Thyroid gland (tissue), 4 donors: Measurements from ENCODE around the gene SLC8B1. TPM values are rescaled to one million over a fixed set of nuclear protein-coding genes. Genes with fewer than 3 reads are reported as not detected.
A peak's percentile ranks its signal among the peaks of the same experiment; 100 is the strongest.

Source experiments
- DNase-seq, 2 donors: peaks; one replicate each; pipeline ENCODE4 v3.0.0-alpha.2; 2019
- H3K27ac ChIP-seq, 3 donors: fragments of 200-600 bp; sonication (generic); 1 replicate in 2 of 3; 2 replicates in 1 of 3; pipeline ENCODE4 v1.5.1; 2016 to 2019; ENCODE audit warnings: mild to moderate bottlenecking in 1 of 3, moderate library complexity in 1 of 3
- H3K27me3 ChIP-seq: fragments of 200-600 bp; sonication (generic); one replicate; pipeline ENCODE4 v1.5.1; 2019
- H3K36me3 ChIP-seq, 2 donors: fragments of 200-600 bp; sonication (generic); one replicate each; pipeline ENCODE4 v1.5.1; 2016 to 2019
- H3K4me1 ChIP-seq, 2 donors: fragments of 200-600 bp; sonication (generic); one replicate each; pipeline ENCODE4 v1.5.1; 2017 to 2019
- H3K4me3 ChIP-seq, 3 donors: fragments of 200-600 bp; sonication (generic); replicated peaks in 1 of 3; 1 replicate in 2 of 3; 2 replicates in 1 of 3; pipeline ENCODE4 v1.5.1; 2016; ENCODE audit warnings: mild to moderate bottlenecking in 1 of 3
- H3K9me3 ChIP-seq: fragments of 200-600 bp; sonication (generic); one replicate; pipeline ENCODE4 v1.5.1; 2017
- POLR2A ChIP-seq, 2 donors: fragments of 450-650 bp; IDR thresholded peaks; one replicate each; pipeline ENCODE4 v1.6.1; 2017; ENCODE audit warnings: antibody characterized with exemption in 2 of 2, mild to moderate bottlenecking in 2 of 2, moderate library complexity in 1 of 2
- WGBS, 2 donors: methylation state at CpG; one replicate each; pipeline ENCODE4 v1.1.5; 2017; 5-methylcytosine and 5-hydroxymethylcytosine counted together
- intact Hi-C: fragments of 100-400 bp; cut with DNase I; formaldehyde crosslinking; loops from one replicate; pipeline ENCODE4 v1.15.1; 2023
- total RNA-seq, 4 donors: library from RNA; depleted of rRNA; stranded (reverse); fragments of >200 nt; gene quantifications; one replicate each; pipeline ENCODE4 v1.2.3, GENCODE V29; 2016
- TF ChIP-seq, protein P1 (sequence below), 6 experiments: fragments of 200-600 bp in 3 of 6; fragments of 450-650 bp in 3 of 6; sonication (generic) in 3 of 6; IDR thresholded peaks; one replicate each; pipeline ENCODE4 v1.5.1; 2016 to 2019; ENCODE audit warnings: antibody characterized with exemption in 6 of 6, mild to moderate bottlenecking in 2 of 6, inconsistent platforms in 1 of 6, moderate library complexity in 1 of 6

Gene SLC8B1
- total RNA-seq, 4 donors from 2014 or later, result 23.3 to 50.5 (median 30.7) TPM

DNA sequence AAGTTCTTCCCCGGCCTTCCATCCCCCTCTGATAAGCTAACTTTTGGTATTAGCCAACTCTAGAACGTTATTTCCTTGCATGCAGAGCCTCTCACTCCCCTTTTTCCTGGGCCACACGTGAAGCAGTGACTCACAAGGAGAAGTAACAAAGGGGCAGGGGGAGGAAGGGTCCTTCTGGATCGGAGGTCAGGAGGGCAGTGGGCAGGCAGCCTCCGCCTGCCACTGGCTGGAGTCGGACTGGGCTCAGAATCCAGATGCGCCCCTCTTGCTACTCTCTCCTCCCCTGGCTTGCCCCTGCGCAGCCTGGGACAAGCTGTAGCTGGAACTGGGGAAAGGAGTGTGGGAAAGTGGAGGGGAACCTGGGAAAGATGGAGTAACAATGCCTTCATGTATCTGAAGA is 58.6 kb downstream of the SLC8B1 start:
- H3K27me3 ChIP-seq, result no peaks in the 10 kb centered on the region
- H3K9me3 ChIP-seq, result no peaks in the 10 kb centered on the region
- H3K4me3 ChIP-seq, result no peak overlapping the region
- DNase-seq, result no peak
- intact Hi-C loops, result no loop called here
- TF ChIP-seq, protein P1, sequence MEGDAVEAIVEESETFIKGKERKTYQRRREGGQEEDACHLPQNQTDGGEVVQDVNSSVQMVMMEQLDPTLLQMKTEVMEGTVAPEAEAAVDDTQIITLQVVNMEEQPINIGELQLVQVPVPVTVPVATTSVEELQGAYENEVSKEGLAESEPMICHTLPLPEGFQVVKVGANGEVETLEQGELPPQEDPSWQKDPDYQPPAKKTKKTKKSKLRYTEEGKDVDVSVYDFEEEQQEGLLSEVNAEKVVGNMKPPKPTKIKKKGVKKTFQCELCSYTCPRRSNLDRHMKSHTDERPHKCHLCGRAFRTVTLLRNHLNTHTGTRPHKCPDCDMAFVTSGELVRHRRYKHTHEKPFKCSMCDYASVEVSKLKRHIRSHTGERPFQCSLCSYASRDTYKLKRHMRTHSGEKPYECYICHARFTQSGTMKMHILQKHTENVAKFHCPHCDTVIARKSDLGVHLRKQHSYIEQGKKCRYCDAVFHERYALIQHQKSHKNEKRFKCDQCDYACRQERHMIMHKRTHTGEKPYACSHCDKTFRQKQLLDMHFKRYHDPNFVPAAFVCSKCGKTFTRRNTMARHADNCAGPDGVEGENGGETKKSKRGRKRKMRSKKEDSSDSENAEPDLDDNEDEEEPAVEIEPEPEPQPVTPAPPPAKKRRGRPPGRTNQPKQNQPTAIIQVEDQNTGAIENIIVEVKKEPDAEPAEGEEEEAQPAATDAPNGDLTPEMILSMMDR (IDR thresholded peaks at IDR 0.05), result no peak
- TF ChIP-seq POLR2A (IDR thresholded peaks at IDR 0.05), result no peak
- peaks cover 11 to 15% of the 10 kb centered on the region in 2 donors for H3K4me1 ChIP-seq
- H3K27ac ChIP-seq, result no peak overlapping the region
- WGBS, 2 donors, result 82 to 90% methylated on average over 8 of the region's 8 CpGs
- H3K36me3 ChIP-seq, result peaks cover 54 to 78% of the 10 kb centered on the region in 2 donors

DNA sequence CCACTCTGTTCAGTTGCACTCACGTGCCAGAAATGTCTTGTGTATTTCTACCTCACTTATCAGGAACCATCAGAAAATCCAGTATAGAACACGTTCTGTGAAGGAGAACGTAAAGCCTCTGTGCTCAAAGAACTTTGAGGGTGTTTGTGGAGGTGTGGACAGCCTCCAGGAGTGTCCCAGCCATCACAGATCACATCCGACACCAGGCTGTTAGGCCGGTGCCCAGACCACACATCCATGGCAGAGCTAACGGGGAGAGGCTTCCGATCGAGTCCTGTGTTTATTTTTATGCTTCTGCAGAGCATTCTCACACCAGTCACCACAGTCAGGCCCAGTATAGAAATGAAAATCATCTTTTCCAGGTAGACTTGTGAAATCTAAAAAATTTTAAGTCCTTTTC is 60.1 kb downstream of the SLC8B1 start:
- Histone ChIP-seq H3K4me1 (peaks cover 14 to 21% of the 10 kb centered on the region in 2 donors), H3K9me3 (no peaks in the 10 kb centered on the region), H3K4me3 (no peak overlapping the region), H3K27ac (no peak overlapping the region), H3K36me3 (peaks cover 60 to 77% of the 10 kb centered on the region in 2 donors), H3K27me3 (no peaks in the 10 kb centered on the region)
- intact Hi-C loops, result no loop called here
- no peak for DNase-seq
- no peak for TF ChIP-seq POLR2A (IDR thresholded peaks at IDR 0.05)
- TF ChIP-seq, protein P1 (IDR thresholded peaks at IDR 0.05), result no peak
- 95 to 96% methylated on average over 8 of the region's 8 CpGs for WGBS, 2 donors

DNA sequence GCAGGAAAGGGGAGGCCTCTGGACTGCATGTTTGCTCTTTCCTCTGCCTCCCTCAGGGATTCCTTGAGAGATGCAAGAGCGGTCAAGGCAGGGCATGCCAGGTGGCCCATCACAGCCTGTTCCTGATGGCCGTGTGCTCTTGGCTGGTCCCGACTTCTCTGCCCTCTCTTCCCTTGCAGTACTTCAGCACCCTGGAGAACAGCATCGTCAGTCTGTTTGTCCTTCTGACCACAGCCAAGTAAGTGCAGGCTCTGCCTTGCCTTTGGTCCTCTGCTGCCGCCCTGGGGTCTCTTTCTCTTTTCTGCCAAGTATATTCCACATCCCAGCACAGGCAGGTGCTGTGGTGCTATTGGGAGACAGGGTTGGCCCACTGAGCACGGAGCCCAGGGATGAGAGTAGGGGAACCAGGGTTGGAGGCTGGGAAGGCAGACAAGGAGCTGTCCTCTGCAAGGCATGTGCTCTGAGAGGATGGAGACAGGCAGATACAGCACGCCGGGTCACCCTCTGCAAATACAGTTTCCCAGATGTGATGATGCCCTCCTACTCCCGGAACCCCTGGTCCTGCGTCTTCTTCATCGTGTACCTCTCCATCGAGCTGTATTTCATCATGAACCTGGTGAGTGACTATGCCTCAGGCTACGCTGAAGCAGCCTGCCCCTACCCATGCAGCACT is 61.7 kb downstream of the SLC8B1 start:
- H3K4me1 ChIP-seq, result peaks cover 14 to 21% of the 10 kb centered on the region in 2 donors
- 92 to 98% methylated on average over 13 of the region's 13 CpGs for WGBS, 2 donors
- peak overlapping the region in 1 of 3 donors; percentile 79 for H3K27ac ChIP-seq
- intact Hi-C loops, result no loop called here
- no peak overlapping the region for H3K4me3 ChIP-seq
- TF ChIP-seq, protein P1 (IDR thresholded peaks at IDR 0.05), result no peak
- H3K27me3 ChIP-seq, result no peaks in the 10 kb centered on the region
- peaks cover 70 to 82% of the 10 kb centered on the region in 2 donors for H3K36me3 ChIP-seq
- no peaks in the 10 kb centered on the region for H3K9me3 ChIP-seq
- DNase-seq, result no peak

DNA sequence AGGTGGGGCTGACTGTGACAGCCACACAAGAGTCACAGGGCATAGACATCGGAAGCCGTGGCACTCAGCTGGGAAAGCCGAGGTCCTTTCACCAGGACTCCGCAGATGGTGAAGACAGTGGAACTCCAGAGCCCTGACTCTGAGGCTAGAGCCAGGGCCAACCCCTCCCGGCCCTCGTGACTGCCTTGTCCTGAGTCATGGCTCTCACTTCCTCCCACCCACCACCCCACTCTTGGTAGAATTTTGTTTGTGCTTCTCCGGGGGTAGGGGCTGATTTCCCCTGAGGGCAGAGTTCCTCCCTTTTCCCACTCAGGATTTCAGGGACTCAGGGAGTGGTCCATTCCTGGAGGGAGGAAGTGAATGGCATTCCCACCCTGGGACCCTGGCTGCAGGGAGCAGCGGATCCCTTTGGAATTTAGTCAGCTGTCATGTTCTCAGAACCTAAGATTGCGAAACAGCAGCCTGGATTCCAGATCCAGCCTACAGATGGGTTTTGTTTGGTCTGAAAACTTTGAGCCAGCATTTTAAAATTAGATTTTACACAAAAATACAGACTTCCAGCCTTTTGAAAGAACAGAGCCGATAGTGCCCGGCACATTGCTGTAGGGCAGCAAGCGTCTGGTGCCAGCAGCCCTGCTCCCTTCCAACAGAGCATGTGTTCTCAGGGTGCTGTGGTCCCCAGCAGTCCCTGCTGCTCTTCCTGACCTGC is 62.9 kb downstream of the SLC8B1 start:
- TF ChIP-seq POLR2A (IDR thresholded peaks at IDR 0.05), result no peak
- TF ChIP-seq, protein P1 (IDR thresholded peaks at IDR 0.05), result no peak
- intact Hi-C loops, result no loop called here
- Histone ChIP-seq H3K27me3 (no peaks in the 10 kb centered on the region), H3K4me1 (peaks cover 14 to 21% of the 10 kb centered on the region in 2 donors), H3K36me3 (peaks cover 64 to 78% of the 10 kb centered on the region in 2 donors), H3K4me3 (no peak overlapping the region), H3K9me3 (no peaks in the 10 kb centered on the region), H3K27ac (peak overlapping the region; percentile 51 to 79 (median 77))
- DNase-seq, result peak in 1 of 2 donors; percentile 52
- 56 to 69% methylated on average over 10 to 12 of the region's 12 CpGs for WGBS, 2 donors

DNA sequence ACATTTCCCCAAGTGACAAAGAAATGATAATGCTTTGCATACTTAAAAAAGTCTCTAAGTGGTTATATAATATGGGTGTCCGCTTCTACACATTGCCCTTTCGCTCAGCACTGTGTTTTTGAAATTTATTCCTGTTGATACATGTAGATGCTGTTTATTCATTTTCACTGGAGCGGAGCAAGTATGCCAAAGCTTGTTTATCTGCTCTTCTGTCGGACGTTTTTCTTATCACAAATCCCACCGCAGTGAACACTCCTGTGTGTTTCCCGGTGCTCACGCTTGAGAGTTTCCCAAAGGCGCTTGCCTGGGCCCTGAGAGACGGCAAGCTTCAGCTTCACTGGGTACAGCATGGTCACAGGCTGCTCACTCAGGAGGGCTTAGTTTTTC is 63.5 kb downstream of the SLC8B1 start:
- Histone ChIP-seq H3K9me3 (no peaks in the 10 kb centered on the region), H3K4me3 (no peak overlapping the region), H3K27ac (peak overlapping the region; percentile 51 to 79 (median 77)), H3K27me3 (no peaks in the 10 kb centered on the region), H3K36me3 (peaks cover 62 to 78% of the 10 kb centered on the region in 2 donors), H3K4me1 (peaks cover 14 to 21% of the 10 kb centered on the region in 2 donors)
- 69 to 81% methylated on average over 10 of the region's 10 CpGs for WGBS, 2 donors
- no peak for TF ChIP-seq POLR2A (IDR thresholded peaks at IDR 0.05)
- TF ChIP-seq, protein P1 (IDR thresholded peaks at IDR 0.05), result no peak
- intact Hi-C loops, result no loop called here
- peak in 1 of 2 donors; percentile 48 for DNase-seq
